GM21381 (cell line): ENCODE data around the gene OR9Q1.
"Not testable (repeated sequence)": the region's sequence is repeated elsewhere in the genome, so short reads cannot be mapped to it uniquely, and the experiment has no call there.

Experiments
- ATAC-seq: cut with Tn5 transposase; IDR thresholded peaks from one replicate; pipeline ENCODE4 v1.9.1; 2021; ENCODE audit warnings: mild to moderate bottlenecking, moderate library complexity; ENCODE audit not compliant: unreplicated experiment

The OR9Q1 gene, protein sequence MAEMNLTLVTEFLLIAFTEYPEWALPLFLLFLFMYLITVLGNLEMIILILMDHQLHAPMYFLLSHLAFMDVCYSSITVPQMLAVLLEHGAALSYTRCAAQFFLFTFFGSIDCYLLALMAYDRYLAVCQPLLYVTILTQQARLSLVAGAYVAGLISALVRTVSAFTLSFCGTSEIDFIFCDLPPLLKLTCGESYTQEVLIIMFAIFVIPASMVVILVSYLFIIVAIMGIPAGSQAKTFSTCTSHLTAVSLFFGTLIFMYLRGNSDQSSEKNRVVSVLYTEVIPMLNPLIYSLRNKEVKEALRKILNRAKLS

DNA sequence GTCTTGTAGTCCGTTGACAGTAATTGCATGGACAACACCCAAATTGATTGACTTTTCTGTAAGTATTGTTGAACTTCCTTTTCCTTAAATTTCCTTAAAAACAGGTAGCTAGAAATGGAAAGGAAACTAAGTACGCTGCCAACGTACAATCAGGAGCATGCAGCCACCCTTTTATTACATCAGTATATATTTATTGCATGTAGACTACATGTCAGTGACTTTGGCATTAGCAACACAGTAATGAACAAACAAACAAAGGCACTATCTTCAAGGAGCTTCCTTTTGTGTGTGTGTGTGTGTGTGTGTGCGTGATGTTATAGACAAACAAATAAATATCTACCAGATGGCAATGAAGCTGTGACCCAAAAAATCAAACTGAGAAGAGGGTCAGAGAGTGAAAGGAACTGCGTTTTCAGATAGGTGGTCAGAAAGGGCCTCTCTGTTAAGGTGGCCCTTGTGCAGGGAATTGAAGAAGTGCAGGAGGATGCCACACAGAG lies at the start of gene OR9Q1:
OR9Q1 (plus strand) TSS at position 447 of the 497 bp plus-strand sequence. CDS start 155,564 bp downstream, outside the sequence.
- no peak for ATAC-seq

DNA sequence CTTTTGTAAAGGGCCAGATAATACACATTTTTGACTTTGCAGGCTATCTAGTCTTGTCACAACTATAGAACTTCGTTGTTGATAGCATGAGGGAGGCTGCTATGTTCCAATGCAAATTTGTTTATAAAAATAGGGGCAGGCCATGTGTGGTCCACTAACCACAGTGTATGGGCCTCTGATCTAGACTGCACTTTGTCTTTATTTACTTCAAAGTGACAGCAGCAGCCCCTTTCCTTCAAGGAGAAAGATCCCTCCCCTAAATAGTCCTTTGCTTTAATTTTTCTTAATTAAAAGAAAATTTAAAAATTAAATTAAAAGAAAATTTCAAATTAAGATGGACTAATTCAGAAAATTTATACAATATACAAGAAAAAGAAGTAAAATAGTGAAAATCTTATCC lies 49.5 kb upstream of the OR9Q1 start:
- no peak for ATAC-seq

DNA sequence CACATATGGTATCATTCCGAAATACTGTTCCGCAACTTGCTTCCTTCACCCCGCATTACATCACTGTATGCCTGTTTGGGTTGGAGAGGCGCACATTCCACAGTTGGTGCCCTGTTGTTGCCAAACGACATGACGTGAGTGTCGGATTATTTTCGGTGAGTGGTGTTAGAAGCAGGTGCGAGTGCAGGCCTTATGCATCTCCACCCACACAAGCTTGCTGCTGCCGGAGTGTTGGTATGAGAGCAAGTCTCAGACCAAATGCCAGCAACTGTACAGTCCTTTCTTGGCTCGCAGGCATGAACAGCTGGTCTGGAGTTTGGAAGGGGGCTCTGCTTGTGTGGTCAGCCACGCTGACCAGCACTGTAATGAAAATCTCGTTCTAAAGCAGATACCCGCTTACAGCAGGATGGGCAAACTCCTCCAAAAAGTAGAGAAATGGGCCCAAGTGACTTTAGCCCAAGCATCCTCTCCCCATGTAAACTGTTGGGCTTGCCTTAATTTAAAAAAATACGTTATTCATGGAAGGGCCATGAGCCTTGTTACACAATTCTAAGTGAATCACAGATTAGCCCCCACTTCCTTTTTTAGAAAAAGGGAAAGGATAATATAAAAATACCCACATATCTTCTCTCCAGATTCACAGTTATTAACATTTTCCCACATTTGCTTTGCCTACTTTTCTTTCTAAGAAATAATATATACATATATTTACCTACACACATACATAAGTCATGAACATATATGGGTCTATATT lies 48.7 kb upstream of the OR9Q1 start:
- no peak for ATAC-seq

DNA sequence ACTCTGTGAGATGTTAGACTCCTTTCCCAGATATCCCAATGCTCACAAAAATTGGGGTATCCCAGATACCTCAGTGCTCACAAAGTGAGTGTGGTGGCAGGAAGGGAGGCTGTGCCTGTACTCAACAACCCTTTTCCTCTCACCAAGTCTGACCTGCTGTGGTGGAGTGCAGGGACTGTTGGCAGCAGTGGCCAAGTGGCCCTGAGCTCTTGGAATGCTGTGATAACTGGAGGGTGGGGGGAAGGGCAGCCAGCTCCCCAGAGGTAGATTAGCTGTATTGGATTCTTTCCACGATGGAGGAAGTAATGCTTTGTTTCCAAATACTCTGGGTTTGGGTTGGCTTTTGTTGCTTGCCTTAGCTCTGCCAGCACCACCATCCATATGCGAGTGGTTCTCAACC lies 46.0 kb upstream of the OR9Q1 start:
- no peak for ATAC-seq

DNA sequence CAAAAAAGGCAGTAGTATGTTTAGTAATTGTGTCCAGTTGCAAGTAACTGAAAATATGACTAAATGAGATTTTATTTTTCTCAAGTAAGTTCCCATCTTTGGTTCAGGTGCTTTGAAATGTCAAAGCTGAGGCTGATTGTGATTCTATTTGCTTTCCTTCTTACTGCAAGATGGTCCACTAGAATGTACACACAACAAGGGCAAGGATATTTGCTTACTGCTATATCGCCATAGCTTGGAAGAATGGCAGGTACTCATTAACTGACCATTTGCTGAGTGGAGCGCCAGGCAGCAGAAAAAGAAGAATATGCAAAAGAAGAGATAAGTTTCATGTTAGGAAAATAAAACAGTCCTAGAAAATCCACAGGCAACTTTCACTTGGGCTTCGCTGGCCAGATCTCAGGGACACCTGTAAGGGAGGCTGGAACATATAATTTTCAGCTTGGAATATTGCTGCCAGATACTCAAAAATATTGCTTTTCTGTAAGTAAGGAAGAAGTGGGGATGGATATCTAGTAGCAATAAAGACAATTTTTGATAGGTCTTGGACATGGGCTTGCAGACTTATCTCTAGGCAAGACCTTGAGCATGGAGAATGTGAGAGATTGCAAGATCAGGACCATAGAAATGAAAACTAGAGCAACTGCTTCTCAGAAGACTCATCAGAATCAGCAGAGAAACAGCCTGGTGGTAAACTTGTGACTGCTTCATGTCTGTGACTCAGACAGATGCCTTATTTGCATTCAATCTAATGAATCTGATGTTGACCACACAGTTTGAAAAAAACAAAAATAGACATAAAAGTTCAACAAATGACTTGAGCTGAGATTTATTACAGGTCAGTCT lies 44.8 kb upstream of the OR9Q1 start:
- no peak for ATAC-seq

DNA sequence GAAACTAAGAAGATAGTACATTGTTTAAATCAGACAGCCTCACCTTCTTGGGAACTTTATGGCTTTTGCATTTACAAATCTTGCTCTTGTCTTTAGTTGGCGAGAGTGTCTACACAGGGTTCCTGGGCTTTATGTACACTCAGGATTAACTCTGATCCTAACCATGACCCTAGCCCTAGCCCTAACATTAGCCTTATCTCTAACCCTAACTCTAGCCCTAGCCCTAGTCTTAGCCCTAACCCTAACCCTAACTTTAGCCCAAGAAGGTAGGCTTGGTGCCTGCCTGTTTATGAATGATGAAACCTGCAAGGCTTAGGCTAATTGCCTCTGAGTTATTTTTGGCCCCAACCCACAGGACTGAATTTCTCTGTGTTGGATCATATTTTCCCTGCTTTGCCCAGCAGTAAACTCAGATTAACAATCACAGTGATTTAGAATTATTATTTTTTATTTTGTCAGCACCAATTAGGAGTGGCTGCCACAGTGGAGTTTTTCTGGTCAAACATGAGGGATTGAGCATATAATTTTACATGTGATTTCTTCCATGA lies 44.1 kb upstream of the OR9Q1 start:
- no peak for ATAC-seq

DNA sequence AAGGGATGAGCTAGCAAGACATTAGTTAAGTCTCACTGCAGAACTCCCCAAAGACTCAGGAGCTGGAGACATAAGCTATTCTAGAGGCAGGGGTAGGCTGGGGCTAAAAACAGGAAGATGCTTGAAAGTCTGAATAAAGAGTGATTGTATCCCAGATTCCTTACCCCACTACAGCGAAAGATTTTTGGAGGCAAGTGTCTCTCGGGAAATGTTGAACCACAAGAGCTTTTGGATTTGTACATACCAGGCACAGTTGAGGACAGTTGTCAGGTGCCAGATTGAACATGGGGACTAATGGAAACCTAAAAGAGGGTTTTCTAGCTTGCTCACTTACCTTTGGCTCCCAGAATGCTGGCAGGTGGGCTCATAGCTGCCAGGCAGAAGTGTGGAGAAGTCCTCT lies 43.5 kb upstream of the OR9Q1 start:
- no peak for ATAC-seq

DNA sequence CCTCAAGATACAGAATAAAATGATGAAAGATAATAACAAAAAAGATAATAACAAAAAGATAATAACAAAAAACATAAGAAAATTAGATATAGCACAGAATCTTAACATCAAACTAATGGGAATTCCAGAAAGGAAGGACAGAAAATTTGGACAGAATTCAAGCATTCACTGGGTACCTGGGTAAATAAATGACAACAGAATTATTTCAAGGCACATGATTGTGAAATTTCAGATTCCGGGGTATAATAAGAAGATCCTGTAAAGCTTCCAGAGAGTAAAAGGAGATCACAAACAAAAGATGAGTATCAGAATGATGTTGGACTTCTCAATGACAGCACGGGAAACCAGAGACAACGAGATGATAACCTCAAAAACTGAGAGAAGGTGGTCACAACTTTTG lies 42.1 kb upstream of the OR9Q1 start:
- ATAC-seq = no peak

DNA sequence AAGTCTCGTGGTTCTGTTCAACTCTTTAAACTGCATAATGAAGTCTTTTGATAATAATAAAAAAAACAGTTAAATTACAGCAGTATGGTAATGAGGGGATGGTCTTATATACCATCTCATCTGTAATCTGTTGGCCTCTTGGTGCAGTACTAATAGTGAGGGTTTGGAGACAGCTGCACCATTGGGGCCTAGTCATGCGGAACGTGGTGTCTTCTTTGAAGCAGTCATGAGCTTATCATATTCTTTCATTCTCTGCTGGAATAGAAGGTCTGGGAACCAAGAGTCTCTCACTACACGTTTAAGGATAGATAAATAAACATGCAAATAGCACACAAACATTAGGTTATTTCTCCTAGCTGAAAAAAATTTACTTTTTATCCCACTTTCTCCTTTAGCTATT lies 40.9 kb upstream of the OR9Q1 start:
- no peak for ATAC-seq

DNA sequence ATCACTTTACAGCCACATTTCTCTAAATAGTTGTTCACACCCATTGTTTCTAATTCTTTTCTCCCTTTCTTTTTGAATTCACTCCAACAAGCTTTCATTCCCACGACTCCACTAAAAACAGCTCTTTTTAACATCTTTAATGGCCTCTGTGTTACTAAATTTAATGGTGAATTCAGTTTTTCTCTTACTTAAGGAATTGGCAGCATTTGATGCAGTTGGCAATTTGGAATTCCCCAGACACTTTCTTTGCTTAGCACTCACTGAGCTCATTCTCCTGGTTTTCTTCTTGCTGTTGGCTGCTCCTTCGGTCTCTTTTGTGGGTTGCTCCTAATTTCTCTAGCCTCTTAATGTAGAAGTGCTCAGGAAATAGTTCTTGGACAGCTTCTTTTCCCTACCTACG lies 40.5 kb upstream of the OR9Q1 start:
- ATAC-seq = no peak

DNA sequence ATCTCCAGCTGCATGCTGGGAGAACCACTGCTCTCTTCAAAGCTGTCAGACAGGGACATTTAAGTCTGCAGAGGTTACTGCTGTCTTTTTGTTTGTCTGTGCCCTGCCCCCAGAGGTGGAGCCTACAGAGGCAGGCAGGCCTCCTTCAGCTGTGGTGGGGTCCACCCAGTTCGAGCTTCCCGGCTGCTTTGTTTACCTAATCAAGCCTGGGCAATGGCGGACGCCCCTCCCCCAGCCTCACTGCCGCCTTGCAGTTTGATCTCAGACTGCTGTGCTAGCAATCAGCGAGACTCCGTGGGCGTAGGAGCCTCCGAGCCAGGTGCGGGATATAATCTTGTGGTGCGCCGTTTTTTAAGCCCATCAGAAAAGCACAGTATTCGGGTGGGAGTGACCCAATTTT lies 24.2 kb upstream of the OR9Q1 start:
- not testable (repeated sequence) for ATAC-seq

DNA sequence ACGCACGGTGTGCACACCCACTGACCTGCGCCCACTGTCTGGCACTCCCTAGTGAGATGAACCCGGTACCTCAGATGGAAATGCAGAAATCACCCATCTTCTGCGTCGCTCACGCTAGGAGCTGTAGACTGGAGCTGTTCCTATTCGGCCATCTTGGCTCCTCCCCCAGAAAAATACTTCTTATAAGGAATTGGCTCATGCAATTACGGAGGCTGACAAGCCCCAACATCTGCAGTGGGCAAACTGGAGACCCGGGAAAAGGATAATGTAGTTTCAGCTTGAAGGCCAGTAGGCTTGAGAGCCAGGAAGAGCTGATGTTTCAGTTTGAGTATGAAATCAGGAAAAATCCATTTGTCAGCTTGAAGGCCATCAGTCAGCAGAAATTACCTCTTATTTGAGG lies 23.7 kb upstream of the OR9Q1 start:
- ATAC-seq = not testable (repeated sequence)

DNA sequence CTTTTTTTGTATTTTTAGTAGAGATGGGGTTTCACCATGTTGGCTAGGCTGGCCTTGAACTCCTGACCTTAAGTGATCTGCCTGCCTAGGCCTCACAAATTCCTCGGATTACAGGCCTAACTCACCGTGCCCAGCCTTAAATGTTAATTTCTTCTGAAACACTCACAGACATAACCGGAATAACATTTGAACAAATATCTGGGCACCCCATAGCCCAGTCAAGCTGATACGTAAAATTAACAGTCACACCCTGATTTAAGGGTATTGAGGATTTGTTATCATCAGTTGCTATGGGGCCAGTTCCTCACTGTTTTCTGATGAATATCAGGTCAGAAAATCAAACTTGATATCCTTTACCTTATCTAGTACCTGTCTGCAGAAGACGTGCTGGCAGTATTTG lies 23.0 kb upstream of the OR9Q1 start:
- ATAC-seq = no peak

DNA sequence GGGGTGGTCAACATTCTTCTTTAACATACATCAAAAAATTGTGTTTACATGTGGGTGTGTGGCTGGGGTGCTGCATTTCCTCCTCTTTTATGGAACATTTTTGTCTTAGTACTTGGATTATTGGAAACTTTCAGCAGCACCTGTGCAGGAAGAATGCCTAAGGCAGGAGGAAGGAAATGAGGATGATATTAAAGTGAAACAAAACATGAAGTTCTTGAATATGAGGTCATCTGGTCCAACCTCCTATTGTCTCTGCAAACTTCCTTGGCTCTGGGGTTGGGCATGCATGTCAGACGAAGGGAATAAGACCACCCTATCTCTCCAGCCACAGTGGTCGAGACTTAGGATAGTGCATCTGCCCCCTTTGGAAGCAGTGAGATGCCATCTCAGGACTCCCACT lies 20.6 kb upstream of the OR9Q1 start:
- ATAC-seq = no peak

DNA sequence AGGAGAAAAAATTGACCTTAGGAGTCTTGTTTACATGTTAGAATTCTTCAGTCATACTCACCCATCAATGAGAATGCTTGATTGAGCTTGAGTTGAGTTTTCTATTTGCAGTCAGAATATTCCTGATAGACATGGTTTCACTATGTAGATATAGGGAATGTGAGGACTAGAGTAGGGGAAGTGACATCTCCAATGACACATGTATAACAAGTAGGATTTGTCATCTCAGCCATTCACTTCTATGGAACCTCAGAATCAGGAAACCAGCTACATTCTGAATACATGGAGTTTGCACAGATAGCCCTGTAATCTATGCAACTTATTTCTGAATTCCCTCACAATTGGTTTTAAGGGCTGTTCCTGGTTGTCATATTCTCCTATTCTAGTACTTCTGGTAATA lies 20.1 kb upstream of the OR9Q1 start:
- ATAC-seq = no peak

DNA sequence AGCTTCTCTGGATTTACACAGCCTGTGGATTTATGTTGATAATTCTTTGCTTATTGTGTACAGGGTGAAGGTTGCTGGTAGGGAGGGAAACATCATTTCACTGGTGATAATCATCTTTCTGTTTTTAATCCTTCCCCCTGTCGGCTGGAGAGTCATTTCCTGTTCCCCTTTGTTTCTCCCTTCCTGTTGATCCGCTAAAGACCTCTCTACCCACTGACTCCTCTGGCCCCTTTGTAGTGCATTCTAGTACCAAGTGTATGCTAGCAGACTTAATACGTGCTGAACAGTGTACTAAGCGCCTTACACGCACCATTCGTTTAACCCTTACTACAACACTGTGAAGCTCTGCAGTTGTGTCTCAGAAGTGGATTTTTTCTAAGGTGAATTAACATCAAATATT lies 19.0 kb upstream of the OR9Q1 start:
- ATAC-seq = no peak

DNA sequence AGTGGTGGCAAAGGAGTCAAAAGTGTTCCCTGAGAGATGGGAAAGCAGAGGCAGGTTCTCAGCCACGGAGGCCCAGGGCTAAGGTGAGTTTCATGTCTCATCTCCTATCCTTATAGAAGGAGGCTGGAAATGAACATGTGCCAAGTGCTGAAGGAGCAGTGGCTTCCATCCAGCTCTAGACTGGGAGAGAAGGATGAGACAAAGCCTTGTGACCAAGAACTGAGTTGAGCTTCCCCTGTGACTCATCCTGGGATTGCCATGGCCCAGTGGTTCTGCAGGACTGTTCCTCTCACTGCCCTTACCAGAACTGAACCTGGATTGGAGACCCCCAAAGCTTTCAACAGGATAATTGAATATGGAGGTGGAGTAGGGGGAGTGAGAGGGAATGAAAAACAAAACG lies 16.7 kb upstream of the OR9Q1 start:
- ATAC-seq = no peak

DNA sequence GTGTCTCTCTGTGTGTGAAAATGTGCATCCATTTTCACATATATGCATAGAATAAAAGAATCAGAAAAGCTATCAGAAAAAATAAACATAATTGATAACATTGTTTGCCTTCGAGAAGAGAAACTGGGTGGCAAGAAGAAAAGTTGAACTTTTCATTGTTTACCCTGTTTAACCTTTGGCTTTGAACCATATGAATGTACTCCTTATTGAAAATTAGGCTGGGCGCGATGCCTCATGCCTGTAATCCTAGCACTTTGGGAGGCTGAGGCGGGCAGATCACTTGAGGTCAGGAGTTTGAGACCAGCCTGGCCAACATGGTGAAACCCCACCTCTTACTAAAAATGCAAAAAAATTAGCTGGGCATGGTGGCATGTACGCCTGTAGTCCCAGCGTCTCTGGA lies 11.9 kb upstream of the OR9Q1 start:
- no peak for ATAC-seq

DNA sequence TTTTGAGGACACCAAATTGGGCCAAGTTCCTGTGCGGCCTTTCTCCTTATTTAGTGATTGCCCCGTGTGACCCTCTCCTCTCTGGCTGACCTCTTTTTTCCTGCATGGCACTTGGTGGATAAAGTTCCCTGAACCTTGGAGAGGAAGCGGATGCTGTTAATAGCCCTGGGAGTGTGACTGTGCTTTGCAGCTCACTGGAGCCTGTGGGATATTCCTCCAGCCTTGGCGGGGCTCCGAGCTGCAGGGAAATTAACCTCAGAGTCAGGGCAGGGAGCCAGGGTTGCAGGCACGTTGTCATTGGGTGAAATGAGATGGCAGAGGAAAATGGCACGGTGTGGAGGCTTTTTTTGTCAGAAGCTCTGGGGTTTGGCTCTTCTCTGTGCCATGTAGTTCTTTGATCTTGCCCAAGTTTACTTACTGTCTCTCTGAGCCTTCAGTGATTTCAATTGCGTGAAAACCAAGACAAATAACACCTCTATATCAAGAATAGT lies 965 bp downstream of the OR9Q1 start:
- no peak for ATAC-seq

DNA sequence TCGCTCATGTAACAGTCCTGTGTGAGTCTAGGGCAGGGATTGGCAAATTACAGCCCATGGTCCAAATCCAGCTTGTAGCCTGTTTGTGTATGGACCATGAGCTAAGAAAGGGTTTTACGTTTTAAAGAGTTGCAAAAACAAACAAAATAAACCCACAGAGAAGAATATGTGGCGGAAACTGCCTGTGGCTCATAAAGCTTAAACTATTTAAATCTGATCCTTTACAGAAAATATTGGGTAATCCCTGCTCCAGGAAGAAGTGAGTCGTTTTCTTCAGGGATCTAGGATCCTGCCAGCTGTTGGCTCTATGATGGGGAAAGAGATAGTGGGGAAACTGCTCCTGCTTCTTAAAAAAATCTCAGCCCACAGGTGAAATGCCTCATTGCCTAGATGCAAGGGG lies 3.7 kb downstream of the OR9Q1 start:
- ATAC-seq = no peak
